Measurements from ENCODE around the gene SPANXB1. TPM values are rescaled to one million over a fixed set of nuclear protein-coding genes. Genes with fewer than 3 reads are reported as not detected.
"Not testable (repeated sequence)": the region's sequence is repeated elsewhere in the genome, so short reads cannot be mapped to it uniquely, and the experiment has no call there.

Gene SPANXB1
- total and polyA plus RNA-seq, 2 experiments from 2014 or later: 0.50 TPM; not detected in 1

- H3K27me3 Mint-ChIP-seq (ENCODE audit: insufficient read depth, low read depth, poor library complexity); H3K4me2 ChIP-seq; H3K4me1 ChIP-seq (ENCODE audit: insufficient read depth); H3F3A ChIP-seq (replicated peaks; ENCODE audit: low read depth); H2AFZ ChIP-seq; H3K4me1 Mint-ChIP-seq; H3K9me3 Mint-ChIP-seq; DNase-seq (ENCODE audit: low spot score); H3K79me2 ChIP-seq (replicated peaks; ENCODE audit: insufficient read depth); H3K36me3 ChIP-seq (ENCODE audit: insufficient read depth); H3K4me3 ChIP-seq; H3K27ac ChIP-seq (ENCODE audit: low read depth); ATAC-seq; H3K9me2 ChIP-seq (ENCODE audit: insufficient read depth); H3K27ac Mint-ChIP-seq; H3K36me3 Mint-ChIP-seq (ENCODE audit: low read depth); H4K20me1 ChIP-seq (replicated peaks; ENCODE audit: insufficient read depth); H3K4me3 Mint-ChIP-seq; H3K27me3 ChIP-seq (ENCODE audit: insufficient read depth): not testable (repeated sequence)
Measured at GRCh38 chrX:141005243-141005642, 2.8 kb downstream of the SPANXB1 start.

GRCh38 chrX:141044246-141044645 is 41.9 kb downstream of the SPANXB1 start:
- H4K20me1 ChIP-seq (replicated peaks; ENCODE audit: insufficient read depth); H3K4me1 Mint-ChIP-seq; H3K27ac ChIP-seq (ENCODE audit: low read depth); H3K27me3 Mint-ChIP-seq (ENCODE audit: insufficient read depth, low read depth, poor library complexity); H3K9me3 Mint-ChIP-seq; H3K4me2 ChIP-seq; H2AFZ ChIP-seq; H3K36me3 Mint-ChIP-seq (ENCODE audit: low read depth); H3K36me3 ChIP-seq (ENCODE audit: insufficient read depth); ATAC-seq; H3K4me3 Mint-ChIP-seq; H3F3A ChIP-seq (replicated peaks; ENCODE audit: low read depth); H3K79me2 ChIP-seq (replicated peaks; ENCODE audit: insufficient read depth); H3K9me2 ChIP-seq (ENCODE audit: insufficient read depth); H3K27ac Mint-ChIP-seq; H3K4me1 ChIP-seq (ENCODE audit: insufficient read depth); DNase-seq (ENCODE audit: low spot score); H3K4me3 ChIP-seq; H3K27me3 ChIP-seq (ENCODE audit: insufficient read depth): not testable (repeated sequence)

GRCh38 chrX:141049878-141050277 is 47.5 kb downstream of the SPANXB1 start:
- not testable (repeated sequence) for ATAC-seq; H3K4me1 ChIP-seq (ENCODE audit: insufficient read depth); H3K27me3 ChIP-seq (ENCODE audit: insufficient read depth); H3K36me3 Mint-ChIP-seq (ENCODE audit: low read depth); H3K4me2 ChIP-seq; H3K4me3 Mint-ChIP-seq; H3F3A ChIP-seq (replicated peaks; ENCODE audit: low read depth); H3K27ac Mint-ChIP-seq; DNase-seq (ENCODE audit: low spot score); H3K79me2 ChIP-seq (replicated peaks; ENCODE audit: insufficient read depth); H2AFZ ChIP-seq; H3K4me3 ChIP-seq; H3K27me3 Mint-ChIP-seq (ENCODE audit: insufficient read depth, low read depth, poor library complexity); H3K9me2 ChIP-seq (ENCODE audit: insufficient read depth); H3K9me3 Mint-ChIP-seq; H3K27ac ChIP-seq (ENCODE audit: low read depth); H4K20me1 ChIP-seq (replicated peaks; ENCODE audit: insufficient read depth); H3K36me3 ChIP-seq (ENCODE audit: insufficient read depth); H3K4me1 Mint-ChIP-seq

GRCh38 chrX:141052098-141052497 is 49.7 kb downstream of the SPANXB1 start:
- not testable (repeated sequence) for H3K9me2 ChIP-seq (ENCODE audit: insufficient read depth); H3K36me3 Mint-ChIP-seq (ENCODE audit: low read depth); H4K20me1 ChIP-seq (replicated peaks; ENCODE audit: insufficient read depth); H3K4me1 ChIP-seq (ENCODE audit: insufficient read depth); H3K27ac ChIP-seq (ENCODE audit: low read depth); H3K4me2 ChIP-seq; H3K4me3 ChIP-seq; H3K36me3 ChIP-seq (ENCODE audit: insufficient read depth); H3K79me2 ChIP-seq (replicated peaks; ENCODE audit: insufficient read depth); H3K27ac Mint-ChIP-seq; H3K4me3 Mint-ChIP-seq; H2AFZ ChIP-seq; H3K4me1 Mint-ChIP-seq; H3K27me3 ChIP-seq (ENCODE audit: insufficient read depth); H3K9me3 Mint-ChIP-seq; H3F3A ChIP-seq (replicated peaks; ENCODE audit: low read depth); H3K27me3 Mint-ChIP-seq (ENCODE audit: insufficient read depth, low read depth, poor library complexity); ATAC-seq
- DNase-seq (ENCODE audit: low spot score): peak; percentile 27
- TF ChIP-seq CTCF (conservative IDR thresholded peaks at IDR 0.05; ENCODE audit: low read depth in 2 of 2): peak in 1 of 2 experiments; percentile 59; a peak in 2 of 4 replicates

Other genes with a start within 250 kb of the SPANXB1 start
- gene LDOC1, start 174.5 kb downstream of the SPANXB1 start, total RNA-seq (2014; rRNA removed; shearing (Covaris generic)): 12.4 and 15.5 TPM in 2 replicates
- 86.4 and 93.6 TPM in 2 replicates for gene LDOC1, start 174.5 kb downstream of the SPANXB1 start, polyA plus RNA-seq (2016; fragmentation: Nextera tagmentation; extraction: Ambion mirVana)
- not detected in 2 replicates for gene SPANXC, start 239.9 kb downstream of the SPANXB1 start, total RNA-seq (2014; rRNA removed; shearing (Covaris generic))
- gene SPANXC, start 239.9 kb downstream of the SPANXB1 start, polyA plus RNA-seq (2016; fragmentation: Nextera tagmentation; extraction: Ambion mirVana): not detected in 2 replicates